ENCODE results near the gene ITSN1. TPM values are rescaled to one million over a fixed set of nuclear protein-coding genes. Genes with fewer than 3 reads are reported as not detected.

Gene ITSN1
- polyA plus RNA-seq, 1 donor from 2014 or later = 35.1 TPM

DNA sequence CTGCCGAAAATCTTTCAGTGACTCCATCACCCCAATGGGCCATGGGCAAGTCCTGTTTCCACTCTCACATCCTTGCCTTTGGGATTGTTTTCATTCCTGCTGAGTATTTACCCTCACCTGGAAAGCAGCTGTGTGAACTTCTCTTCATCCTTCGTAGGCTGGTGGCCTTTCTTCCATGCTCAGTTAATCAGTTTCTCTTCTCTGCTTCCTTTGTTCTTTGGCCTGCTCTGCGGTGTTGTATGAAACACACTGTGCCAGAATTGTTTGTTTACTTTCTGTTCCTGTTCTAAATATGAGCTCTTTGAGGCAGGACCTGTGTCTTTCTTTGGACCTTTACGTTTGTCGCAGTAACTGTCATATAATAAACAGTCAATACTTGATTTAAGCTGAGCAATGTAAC is 48.6 kb downstream of the ITSN1 start:
- Histone ChIP-seq H3K9me3 (ENCODE audit: low read length) (no peaks in the 10 kb centered on the region), H3K9ac (ENCODE audit: low read length) (no peak overlapping the region), H3K36me3 (ENCODE audit: insufficient read depth, low read length) (no peaks in the 10 kb centered on the region), H3F3A (ENCODE audit: insufficient read depth, low read length, poor library complexity, severe bottlenecking) (no peaks in the 10 kb centered on the region), H3K27ac (ENCODE audit: low read length) (no peak overlapping the region), H4K20me1 (ENCODE audit: insufficient read depth) (no peaks in the 10 kb centered on the region), H3K4me2 (ENCODE audit: low read length) (no peak overlapping the region), H3K4me3 (ENCODE audit: low read length) (no peak overlapping the region), H3K9me2 (ENCODE audit: insufficient read depth, low read length) (no peaks in the 10 kb centered on the region), H2AFZ (ENCODE audit: low read depth, low read length) (no peak overlapping the region), H3K27me3 (ENCODE audit: insufficient read depth, low read depth, low read length) (no peaks in the 10 kb centered on the region), H3K79me2 (replicated peaks; ENCODE audit: insufficient read depth, low read length) (peaks cover 42% of the 10 kb centered on the region)
- TF ChIP-seq SMC3 (conservative IDR thresholded peaks at IDR 0.05; ENCODE audit: poor library complexity) (no peak), EP300 (conservative IDR thresholded peaks at IDR 0.05; ENCODE audit: poor library complexity, severe bottlenecking) (no peak), EZH2 (IDR thresholded peaks at IDR 0.05; ENCODE audit: borderline replicate concordance, insufficient read depth, low read length, poor library complexity, severe bottlenecking) (no peak), TAF1 (IDR thresholded peaks at IDR 0.05; ENCODE audit: low read depth) (no peak), MXI1 (conservative IDR thresholded peaks at IDR 0.05; ENCODE audit: poor library complexity, severe bottlenecking) (no peak), POLR2AphosphoS5 (IDR thresholded peaks at IDR 0.05) (no peak), RAD21 (conservative IDR thresholded peaks at IDR 0.05) (no peak)
- TF ChIP-seq, protein P1, sequence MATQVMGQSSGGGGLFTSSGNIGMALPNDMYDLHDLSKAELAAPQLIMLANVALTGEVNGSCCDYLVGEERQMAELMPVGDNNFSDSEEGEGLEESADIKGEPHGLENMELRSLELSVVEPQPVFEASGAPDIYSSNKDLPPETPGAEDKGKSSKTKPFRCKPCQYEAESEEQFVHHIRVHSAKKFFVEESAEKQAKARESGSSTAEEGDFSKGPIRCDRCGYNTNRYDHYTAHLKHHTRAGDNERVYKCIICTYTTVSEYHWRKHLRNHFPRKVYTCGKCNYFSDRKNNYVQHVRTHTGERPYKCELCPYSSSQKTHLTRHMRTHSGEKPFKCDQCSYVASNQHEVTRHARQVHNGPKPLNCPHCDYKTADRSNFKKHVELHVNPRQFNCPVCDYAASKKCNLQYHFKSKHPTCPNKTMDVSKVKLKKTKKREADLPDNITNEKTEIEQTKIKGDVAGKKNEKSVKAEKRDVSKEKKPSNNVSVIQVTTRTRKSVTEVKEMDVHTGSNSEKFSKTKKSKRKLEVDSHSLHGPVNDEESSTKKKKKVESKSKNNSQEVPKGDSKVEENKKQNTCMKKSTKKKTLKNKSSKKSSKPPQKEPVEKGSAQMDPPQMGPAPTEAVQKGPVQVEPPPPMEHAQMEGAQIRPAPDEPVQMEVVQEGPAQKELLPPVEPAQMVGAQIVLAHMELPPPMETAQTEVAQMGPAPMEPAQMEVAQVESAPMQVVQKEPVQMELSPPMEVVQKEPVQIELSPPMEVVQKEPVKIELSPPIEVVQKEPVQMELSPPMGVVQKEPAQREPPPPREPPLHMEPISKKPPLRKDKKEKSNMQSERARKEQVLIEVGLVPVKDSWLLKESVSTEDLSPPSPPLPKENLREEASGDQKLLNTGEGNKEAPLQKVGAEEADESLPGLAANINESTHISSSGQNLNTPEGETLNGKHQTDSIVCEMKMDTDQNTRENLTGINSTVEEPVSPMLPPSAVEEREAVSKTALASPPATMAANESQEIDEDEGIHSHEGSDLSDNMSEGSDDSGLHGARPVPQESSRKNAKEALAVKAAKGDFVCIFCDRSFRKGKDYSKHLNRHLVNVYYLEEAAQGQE (IDR thresholded peaks at IDR 0.05; ENCODE audit: borderline replicate concordance) = no peak
- TF ChIP-seq, protein P2, sequence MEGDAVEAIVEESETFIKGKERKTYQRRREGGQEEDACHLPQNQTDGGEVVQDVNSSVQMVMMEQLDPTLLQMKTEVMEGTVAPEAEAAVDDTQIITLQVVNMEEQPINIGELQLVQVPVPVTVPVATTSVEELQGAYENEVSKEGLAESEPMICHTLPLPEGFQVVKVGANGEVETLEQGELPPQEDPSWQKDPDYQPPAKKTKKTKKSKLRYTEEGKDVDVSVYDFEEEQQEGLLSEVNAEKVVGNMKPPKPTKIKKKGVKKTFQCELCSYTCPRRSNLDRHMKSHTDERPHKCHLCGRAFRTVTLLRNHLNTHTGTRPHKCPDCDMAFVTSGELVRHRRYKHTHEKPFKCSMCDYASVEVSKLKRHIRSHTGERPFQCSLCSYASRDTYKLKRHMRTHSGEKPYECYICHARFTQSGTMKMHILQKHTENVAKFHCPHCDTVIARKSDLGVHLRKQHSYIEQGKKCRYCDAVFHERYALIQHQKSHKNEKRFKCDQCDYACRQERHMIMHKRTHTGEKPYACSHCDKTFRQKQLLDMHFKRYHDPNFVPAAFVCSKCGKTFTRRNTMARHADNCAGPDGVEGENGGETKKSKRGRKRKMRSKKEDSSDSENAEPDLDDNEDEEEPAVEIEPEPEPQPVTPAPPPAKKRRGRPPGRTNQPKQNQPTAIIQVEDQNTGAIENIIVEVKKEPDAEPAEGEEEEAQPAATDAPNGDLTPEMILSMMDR (IDR thresholded peaks at IDR 0.05; ENCODE audit: poor library complexity, severe bottlenecking) = no peak

DNA sequence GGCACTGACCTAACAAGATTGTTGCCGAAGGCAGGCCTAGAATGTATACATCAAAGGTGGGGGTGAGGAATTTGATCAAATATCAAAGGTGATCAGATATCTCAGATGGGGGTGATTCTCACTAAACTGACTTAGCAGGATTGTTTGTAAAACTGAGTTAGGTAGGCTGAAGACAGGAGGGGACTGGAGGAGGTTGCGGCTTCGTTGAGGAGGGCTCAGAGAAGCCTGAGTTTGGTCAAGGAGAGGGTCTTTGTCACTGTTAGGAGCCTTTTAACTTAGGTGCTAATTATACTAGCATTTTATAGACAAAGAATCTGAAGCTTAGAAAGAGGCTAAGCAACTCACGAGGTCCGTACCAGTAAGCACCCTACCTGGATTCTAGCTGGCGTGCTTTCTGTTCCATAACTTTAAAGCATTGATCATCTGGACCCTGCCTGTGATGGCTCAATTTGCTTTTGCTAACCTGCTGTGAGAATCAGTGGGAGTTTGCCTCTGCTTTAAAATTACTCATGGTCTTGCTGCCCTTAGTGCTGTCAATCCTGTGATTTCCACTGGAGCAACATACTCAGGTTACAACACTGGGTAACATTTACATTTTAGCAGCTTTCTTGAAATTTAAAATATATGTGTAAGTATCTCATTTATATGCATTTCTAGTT is 49.8 kb downstream of the ITSN1 start:
- no peaks in the 10 kb centered on the region for H3K36me3 ChIP-seq (ENCODE audit: insufficient read depth, low read length)
- no peak overlapping the region for H2AFZ ChIP-seq (ENCODE audit: low read depth, low read length)
- H3K79me2 ChIP-seq (replicated peaks; ENCODE audit: insufficient read depth, low read length) = peaks cover 32% of the 10 kb centered on the region
- no peak overlapping the region for H3K4me2 ChIP-seq (ENCODE audit: low read length)
- H4K20me1 ChIP-seq (ENCODE audit: insufficient read depth) = no peaks in the 10 kb centered on the region
- no peak overlapping the region for H3K9ac ChIP-seq (ENCODE audit: low read length)
- TF ChIP-seq, protein P1 (IDR thresholded peaks at IDR 0.05; ENCODE audit: borderline replicate concordance) = no peak
- no peaks in the 10 kb centered on the region for H3F3A ChIP-seq (ENCODE audit: insufficient read depth, low read length, poor library complexity, severe bottlenecking)
- H3K4me3 ChIP-seq (ENCODE audit: low read length) = peak overlapping the region; percentile 10
- H3K27ac ChIP-seq (ENCODE audit: low read length) = no peak overlapping the region
- H3K9me3 ChIP-seq (ENCODE audit: low read length) = no peaks in the 10 kb centered on the region
- no peaks in the 10 kb centered on the region for H3K9me2 ChIP-seq (ENCODE audit: insufficient read depth, low read length)
- no peaks in the 10 kb centered on the region for H3K27me3 ChIP-seq (ENCODE audit: insufficient read depth, low read depth, low read length)
